HTERT RPE-1 (cell line): ENCODE measurements around the gene GAP43.
"Not testable (repeated sequence)": the region's sequence is repeated elsewhere in the genome, so short reads cannot be mapped to it uniquely, and the experiment has no call there.

ENCODE experiments used
- in situ Hi-C: fragments of 300-500 bp; cut with MboI; formaldehyde crosslinking; loops from 4 replicates; pipeline ENCODE4 v1.14.3; 2020; ENCODE audit warnings: low sequenced_read_pairs

GAP43 gene

GRCh38 chr3:115695090-115695489 lies 71.8 kb downstream of the GAP43 start:
- in situ Hi-C loops, result no loop called here

- in situ Hi-C loops, result no loop called here
Observed at GRCh38 chr3:115697263-115698053, 74.1 kb downstream of the GAP43 start.

GRCh38 chr3:115698851-115699591 lies 75.7 kb downstream of the GAP43 start:
- in situ Hi-C loops, result no loop called here

- in situ Hi-C loops, result no loop called here
Observed at GRCh38 chr3:115699706-115700105, 76.4 kb downstream of the GAP43 start.

- in situ Hi-C loops, result no loop called here
Observed at GRCh38 chr3:115702598-115702997, 79.3 kb downstream of the GAP43 start.

- in situ Hi-C loops, result no loop called here
Observed at GRCh38 chr3:115704661-115705338, 81.5 kb downstream of the GAP43 start.

GRCh38 chr3:115706311-115706829 lies 83.1 kb downstream of the GAP43 start:
- in situ Hi-C loops, result no loop called here

- in situ Hi-C loops, result no loop called here
Observed at GRCh38 chr3:115708540-115708939, 85.2 kb downstream of the GAP43 start.

- in situ Hi-C loops, result no loop called here
Observed at GRCh38 chr3:115709093-115709492, 85.8 kb downstream of the GAP43 start.

GRCh38 chr3:115709931-115710330 lies 86.6 kb downstream of the GAP43 start:
- in situ Hi-C loops, result no loop called here

GRCh38 chr3:115710799-115711198 lies 87.5 kb downstream of the GAP43 start:
- in situ Hi-C loops, result no loop called here

GRCh38 chr3:115712871-115713270 lies 89.6 kb downstream of the GAP43 start:
- in situ Hi-C loops, result no loop called here

- in situ Hi-C loops, result no loop called here
Observed at GRCh38 chr3:115713284-115713683, 90.0 kb downstream of the GAP43 start.

- in situ Hi-C loops, result no loop called here
Observed at GRCh38 chr3:115715241-115715745, 92.0 kb downstream of the GAP43 start.

- in situ Hi-C loops, result no loop called here
Observed at GRCh38 chr3:115720983-115721382, 97.7 kb downstream of the GAP43 start.

GRCh38 chr3:115725800-115726199 lies 102.5 kb downstream of the GAP43 start:
- in situ Hi-C loops, result no loop called here

GRCh38 chr3:115727135-115727534 lies 103.8 kb downstream of the GAP43 start:
- in situ Hi-C loops, result no loop called here

GRCh38 chr3:115728013-115728412 lies 104.7 kb downstream of the GAP43 start:
- in situ Hi-C loops, result no loop called here

GRCh38 chr3:115736341-115736740 lies 113.0 kb downstream of the GAP43 start:
- in situ Hi-C loops, result not testable (repeated sequence)

GRCh38 chr3:115741650-115742049 lies 118.3 kb downstream of the GAP43 start:
- in situ Hi-C loops, result no loop called here

GRCh38 chr3:115744516-115744915 lies 121.2 kb downstream of the GAP43 start:
- in situ Hi-C loops, result not testable (repeated sequence)
